GM12875 (cell line): ENCODE measurements around the gene CLTCL1.

Experiments used
- H3K4me3 ChIP-seq: one replicate; pipeline ENCODE4 v1.5.1; 2011; ENCODE audit warnings: low read depth, low read length, control low read depth
- TF ChIP-seq, protein P1 (sequence below): IDR thresholded peaks from 2 replicates; pipeline ENCODE4 v1.5.1; 2011; ENCODE audit warnings: low read depth, mild to moderate bottlenecking, control low read depth, inconsistent platforms, low read length, moderate library complexity, borderline replicate concordance; ENCODE audit not compliant: insufficient read depth

Gene CLTCL1

DNA sequence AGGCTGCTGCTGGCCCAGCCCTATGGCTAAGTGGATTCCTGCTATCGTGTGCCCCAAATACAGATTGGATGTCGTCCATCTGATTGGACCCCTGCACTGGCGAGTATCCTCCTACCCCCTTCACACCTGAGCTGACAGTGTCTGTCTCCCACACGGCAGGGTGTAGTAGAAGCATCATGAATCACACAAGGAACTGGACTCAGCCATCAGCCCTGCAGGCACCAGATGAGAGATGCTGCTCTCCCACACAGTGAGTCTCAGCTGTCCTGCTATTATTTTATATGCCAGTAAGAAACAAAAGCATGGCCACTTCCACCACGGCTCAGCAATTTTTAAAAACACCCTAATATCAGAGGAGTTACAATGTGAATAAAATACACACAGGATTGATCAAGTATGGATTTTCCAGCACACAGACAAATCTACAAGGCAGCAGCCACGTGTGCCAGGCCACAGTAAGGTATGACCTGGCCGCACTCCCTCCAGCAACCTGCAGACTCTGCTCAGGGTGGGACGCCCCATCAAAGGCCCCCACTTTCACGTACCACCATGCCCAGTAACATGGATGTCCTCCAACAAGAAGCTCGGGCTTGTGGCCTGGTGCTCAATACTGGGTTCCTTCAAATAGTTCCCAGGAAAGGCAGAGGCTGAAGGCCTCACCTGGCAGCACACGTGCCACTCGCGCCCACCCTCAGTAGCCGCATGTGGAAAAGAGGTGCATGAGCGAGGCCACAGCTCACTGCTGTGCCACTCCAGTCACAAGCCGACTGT, 96.6 kb downstream of the CLTCL1 start:
- TF ChIP-seq, protein P1, sequence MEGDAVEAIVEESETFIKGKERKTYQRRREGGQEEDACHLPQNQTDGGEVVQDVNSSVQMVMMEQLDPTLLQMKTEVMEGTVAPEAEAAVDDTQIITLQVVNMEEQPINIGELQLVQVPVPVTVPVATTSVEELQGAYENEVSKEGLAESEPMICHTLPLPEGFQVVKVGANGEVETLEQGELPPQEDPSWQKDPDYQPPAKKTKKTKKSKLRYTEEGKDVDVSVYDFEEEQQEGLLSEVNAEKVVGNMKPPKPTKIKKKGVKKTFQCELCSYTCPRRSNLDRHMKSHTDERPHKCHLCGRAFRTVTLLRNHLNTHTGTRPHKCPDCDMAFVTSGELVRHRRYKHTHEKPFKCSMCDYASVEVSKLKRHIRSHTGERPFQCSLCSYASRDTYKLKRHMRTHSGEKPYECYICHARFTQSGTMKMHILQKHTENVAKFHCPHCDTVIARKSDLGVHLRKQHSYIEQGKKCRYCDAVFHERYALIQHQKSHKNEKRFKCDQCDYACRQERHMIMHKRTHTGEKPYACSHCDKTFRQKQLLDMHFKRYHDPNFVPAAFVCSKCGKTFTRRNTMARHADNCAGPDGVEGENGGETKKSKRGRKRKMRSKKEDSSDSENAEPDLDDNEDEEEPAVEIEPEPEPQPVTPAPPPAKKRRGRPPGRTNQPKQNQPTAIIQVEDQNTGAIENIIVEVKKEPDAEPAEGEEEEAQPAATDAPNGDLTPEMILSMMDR = no peak
- no peak overlapping the region for H3K4me3 ChIP-seq

DNA sequence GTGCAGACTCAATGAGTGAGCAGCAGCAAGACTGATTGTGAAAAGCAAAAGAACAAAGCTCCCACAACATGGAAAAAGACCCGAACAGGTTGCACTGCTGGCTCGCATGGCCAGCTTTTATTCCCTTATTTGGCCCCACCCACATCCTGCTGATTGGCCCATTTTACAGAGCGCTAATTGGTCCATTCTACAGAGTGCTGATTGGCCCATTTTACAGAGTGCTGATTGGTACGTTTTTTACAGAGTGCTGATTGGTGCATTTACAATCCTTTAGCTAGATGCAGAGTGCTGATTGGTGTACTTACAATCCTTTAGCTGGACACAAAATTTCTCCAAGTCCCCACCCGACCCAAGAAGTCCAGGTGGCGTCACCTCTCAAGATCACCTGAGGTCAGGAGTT, 97.6 kb downstream of the CLTCL1 start:
- TF ChIP-seq, protein P1 = no peak
- H3K4me3 ChIP-seq = no peak overlapping the region

DNA sequence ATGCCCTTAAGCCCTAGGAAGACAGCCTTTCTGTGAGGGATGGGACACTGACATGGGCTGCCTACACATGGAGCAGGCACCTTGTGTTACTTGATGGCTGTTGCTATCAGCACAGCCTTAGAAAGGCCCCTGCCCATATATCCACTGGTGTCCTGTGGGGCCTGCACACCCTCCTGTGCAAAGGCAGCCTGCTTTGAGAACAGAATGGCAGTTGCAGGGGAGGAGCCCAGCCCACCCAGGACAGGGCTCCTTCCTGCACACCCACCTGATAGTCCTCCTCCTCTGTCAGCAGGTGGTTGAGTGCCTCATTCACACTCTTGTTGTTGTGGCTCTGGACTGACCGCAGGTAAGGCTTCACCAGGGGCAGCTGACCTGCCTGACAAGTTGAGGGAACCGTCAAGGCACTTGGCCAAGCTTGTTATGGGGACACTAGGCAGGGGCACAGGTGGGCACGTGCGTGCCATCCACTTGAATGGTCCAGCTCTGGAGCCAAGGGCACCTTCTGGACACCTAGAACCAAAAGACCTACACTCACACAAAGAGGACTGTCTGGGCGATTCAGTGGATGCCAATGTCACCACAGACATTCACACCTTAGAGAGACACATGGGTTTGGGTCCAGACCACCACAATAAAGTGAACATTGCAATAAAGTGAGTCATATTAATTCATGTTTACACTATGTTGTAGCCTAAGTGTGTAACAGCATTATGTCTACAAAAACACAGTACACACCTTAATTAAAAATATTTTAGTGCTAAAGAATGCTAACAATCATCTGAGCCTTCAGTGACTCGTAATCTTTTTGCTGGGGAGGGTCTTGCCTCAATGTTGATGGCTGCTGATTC, 103.6 kb downstream of the CLTCL1 start:
- TF ChIP-seq, protein P1 = no peak
- no peak overlapping the region for H3K4me3 ChIP-seq

DNA sequence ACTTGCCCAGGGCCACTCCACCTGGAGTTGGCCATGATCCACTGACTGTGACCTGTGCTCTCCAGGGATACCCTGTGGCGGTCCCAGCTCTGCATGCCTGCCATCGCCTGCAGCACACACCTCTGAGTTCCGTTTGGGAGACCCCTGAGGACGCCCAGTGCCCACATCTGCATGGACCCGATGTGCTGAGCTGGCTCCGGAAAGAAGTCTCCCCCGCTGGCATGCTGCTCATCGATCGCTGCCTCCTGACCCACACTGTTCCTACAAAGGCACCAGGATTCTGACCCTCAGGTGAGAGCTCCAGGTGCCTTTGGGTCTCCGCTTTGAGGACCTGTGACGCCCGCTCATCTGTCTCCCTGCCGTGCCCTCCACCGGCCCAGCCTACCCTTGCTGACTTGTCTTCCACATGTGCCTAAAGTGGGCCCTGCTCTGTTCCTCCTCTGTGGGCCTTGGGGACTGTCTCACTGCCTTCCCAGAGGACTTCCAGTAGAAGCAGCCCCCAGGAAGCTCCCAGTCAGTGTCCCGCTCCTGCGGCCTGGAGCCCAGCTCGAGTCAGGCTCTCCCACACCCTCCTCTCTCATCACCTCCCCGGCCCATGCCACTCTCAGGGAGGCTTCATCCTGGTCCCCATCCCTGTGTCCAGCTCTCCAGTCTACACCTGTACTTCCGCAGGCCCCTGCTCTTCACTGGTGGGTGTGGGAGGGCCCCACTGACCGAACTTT, 107.1 kb downstream of the CLTCL1 start:
- no peak overlapping the region for H3K4me3 ChIP-seq
- TF ChIP-seq, protein P1 = no peak

DNA sequence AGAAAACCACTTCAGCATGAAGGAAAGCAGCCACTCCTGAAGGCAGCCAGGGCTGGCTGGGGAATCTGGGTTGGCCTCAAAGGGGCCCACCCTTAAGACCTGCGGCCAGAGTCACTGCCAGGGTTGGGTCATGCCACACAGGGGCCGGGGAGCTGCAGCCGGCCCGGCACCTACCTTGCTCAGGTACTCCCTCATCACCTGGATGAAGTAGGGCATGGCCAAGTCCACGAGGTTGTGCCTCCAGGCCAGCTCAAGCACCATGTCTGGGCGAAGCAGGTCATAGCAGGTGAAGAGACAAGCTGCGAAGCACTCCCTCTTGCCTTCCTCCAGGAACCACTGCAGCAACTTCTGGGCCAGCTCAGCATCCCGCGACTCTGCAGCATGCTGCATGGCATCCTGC, 108.3 kb downstream of the CLTCL1 start:
- TF ChIP-seq, protein P1 = no peak
- no peak overlapping the region for H3K4me3 ChIP-seq

DNA sequence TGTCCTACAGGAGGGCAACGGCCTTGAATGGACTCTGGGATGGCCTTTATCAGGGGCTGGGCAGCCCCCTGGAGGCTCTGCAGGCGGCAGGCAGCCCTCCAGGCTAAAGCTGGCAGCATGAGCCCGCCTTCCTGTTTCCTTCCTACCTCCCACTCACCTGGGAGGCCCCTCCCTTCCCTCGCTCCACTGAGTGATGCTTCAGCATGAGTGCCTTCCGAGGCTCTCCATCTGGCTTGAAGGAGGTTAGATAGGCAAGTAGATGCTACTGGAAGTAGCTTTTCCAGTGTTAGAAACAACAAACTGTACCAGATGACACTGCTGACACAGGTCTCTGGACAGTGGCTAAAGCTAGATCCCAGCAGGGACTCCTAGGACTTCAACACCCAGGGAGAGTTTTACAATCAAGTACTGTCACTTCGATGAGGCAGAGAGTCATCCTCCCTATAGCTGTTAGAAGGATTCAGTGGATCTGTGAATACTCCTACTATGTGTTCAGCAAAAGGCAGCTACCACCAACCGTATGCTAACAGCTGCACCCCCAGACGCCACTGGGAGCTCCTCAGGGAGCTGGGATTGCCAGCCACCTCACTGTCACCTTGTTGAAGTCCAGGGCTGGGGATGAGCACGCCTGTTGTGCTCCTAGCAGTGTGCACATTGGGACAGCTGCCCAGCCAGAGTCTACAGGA, 108.9 kb downstream of the CLTCL1 start:
- TF ChIP-seq, protein P1 = no peak
- no peak overlapping the region for H3K4me3 ChIP-seq
